ENCODE results near the gene ATP11A. TPM values are rescaled to one million over a fixed set of nuclear protein-coding genes. Genes with fewer than 3 reads are reported as not detected.

ATP11A gene
- total and polyA plus RNA-seq, 2 experiments from 2014 or later = 12.3 to 52.6 TPM

DNA sequence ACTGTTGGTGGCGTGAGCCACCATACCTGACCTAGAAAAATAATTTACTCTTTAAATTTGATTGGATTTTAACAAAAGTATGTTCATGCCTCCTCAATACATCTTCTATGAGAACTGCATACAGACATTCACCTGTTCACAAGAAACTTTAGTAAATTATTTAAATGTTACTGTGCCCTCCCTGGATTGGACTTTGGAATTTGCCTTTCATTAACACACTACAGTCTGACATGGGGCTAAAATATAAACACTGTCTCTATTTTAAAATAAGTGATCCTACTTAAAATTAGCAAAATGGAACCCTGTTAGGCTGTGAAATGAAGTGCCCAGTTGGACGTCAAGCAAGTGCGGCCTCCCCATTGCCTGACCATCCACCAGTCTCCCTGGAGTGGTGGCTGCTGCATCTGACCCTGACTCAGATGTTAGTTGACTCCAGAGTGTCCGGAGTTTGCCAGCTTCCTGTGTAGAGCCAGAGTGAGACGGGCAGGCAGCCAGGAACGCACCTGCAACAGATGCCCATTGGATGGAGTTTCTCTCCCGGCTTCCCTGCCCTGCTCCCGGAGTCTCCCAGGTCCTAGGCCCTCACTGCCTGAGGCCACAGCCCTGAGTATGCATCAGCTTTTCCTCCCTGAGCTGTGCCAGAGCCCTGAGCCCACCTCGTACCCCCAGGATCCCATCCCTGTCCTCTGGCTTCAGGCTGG lies 45.9 kb upstream of the ATP11A start:
- no peaks in the 10 kb centered on the region for H3K27me3 ChIP-seq (ENCODE audit: insufficient read depth)
- no peaks in the 10 kb centered on the region for H3K36me3 ChIP-seq (ENCODE audit: insufficient read depth)
- Mint-ChIP-seq H3K36me3 (ENCODE audit: low read depth) (no peaks in the 10 kb centered on the region), H3K4me3 (no peak overlapping the region), H3K4me1 (peaks cover 6% of the 10 kb centered on the region), H3K27ac (no peak overlapping the region), H3K27me3 (ENCODE audit: insufficient read depth, low read depth, poor library complexity) (peaks cover 10% of the 10 kb centered on the region), H3K9me3 (no peaks in the 10 kb centered on the region)
- H3F3A ChIP-seq (replicated peaks; ENCODE audit: low read depth) = no peaks in the 10 kb centered on the region
- no peak for ATAC-seq
- no peak overlapping the region for H3K4me2 ChIP-seq
- H3K4me3 ChIP-seq = no peak overlapping the region
- no peaks in the 10 kb centered on the region for H4K20me1 ChIP-seq (replicated peaks; ENCODE audit: insufficient read depth)
- DNase-seq (ENCODE audit: low spot score) = no peak
- TF ChIP-seq ZNF331 (CRISPR knock-in tag; IDR thresholded peaks at IDR 0.05; ENCODE audit: low read depth) (no peak), ETS1 (IDR thresholded peaks at IDR 0.05) (no peak), POLR2AphosphoS5 (IDR thresholded peaks at IDR 0.05; ENCODE audit: low read depth) (no peak), EZH2 (IDR thresholded peaks at IDR 0.05; ENCODE audit: low read depth, unreplicated experiment) (no peak)
- TF ChIP-seq, protein P1, sequence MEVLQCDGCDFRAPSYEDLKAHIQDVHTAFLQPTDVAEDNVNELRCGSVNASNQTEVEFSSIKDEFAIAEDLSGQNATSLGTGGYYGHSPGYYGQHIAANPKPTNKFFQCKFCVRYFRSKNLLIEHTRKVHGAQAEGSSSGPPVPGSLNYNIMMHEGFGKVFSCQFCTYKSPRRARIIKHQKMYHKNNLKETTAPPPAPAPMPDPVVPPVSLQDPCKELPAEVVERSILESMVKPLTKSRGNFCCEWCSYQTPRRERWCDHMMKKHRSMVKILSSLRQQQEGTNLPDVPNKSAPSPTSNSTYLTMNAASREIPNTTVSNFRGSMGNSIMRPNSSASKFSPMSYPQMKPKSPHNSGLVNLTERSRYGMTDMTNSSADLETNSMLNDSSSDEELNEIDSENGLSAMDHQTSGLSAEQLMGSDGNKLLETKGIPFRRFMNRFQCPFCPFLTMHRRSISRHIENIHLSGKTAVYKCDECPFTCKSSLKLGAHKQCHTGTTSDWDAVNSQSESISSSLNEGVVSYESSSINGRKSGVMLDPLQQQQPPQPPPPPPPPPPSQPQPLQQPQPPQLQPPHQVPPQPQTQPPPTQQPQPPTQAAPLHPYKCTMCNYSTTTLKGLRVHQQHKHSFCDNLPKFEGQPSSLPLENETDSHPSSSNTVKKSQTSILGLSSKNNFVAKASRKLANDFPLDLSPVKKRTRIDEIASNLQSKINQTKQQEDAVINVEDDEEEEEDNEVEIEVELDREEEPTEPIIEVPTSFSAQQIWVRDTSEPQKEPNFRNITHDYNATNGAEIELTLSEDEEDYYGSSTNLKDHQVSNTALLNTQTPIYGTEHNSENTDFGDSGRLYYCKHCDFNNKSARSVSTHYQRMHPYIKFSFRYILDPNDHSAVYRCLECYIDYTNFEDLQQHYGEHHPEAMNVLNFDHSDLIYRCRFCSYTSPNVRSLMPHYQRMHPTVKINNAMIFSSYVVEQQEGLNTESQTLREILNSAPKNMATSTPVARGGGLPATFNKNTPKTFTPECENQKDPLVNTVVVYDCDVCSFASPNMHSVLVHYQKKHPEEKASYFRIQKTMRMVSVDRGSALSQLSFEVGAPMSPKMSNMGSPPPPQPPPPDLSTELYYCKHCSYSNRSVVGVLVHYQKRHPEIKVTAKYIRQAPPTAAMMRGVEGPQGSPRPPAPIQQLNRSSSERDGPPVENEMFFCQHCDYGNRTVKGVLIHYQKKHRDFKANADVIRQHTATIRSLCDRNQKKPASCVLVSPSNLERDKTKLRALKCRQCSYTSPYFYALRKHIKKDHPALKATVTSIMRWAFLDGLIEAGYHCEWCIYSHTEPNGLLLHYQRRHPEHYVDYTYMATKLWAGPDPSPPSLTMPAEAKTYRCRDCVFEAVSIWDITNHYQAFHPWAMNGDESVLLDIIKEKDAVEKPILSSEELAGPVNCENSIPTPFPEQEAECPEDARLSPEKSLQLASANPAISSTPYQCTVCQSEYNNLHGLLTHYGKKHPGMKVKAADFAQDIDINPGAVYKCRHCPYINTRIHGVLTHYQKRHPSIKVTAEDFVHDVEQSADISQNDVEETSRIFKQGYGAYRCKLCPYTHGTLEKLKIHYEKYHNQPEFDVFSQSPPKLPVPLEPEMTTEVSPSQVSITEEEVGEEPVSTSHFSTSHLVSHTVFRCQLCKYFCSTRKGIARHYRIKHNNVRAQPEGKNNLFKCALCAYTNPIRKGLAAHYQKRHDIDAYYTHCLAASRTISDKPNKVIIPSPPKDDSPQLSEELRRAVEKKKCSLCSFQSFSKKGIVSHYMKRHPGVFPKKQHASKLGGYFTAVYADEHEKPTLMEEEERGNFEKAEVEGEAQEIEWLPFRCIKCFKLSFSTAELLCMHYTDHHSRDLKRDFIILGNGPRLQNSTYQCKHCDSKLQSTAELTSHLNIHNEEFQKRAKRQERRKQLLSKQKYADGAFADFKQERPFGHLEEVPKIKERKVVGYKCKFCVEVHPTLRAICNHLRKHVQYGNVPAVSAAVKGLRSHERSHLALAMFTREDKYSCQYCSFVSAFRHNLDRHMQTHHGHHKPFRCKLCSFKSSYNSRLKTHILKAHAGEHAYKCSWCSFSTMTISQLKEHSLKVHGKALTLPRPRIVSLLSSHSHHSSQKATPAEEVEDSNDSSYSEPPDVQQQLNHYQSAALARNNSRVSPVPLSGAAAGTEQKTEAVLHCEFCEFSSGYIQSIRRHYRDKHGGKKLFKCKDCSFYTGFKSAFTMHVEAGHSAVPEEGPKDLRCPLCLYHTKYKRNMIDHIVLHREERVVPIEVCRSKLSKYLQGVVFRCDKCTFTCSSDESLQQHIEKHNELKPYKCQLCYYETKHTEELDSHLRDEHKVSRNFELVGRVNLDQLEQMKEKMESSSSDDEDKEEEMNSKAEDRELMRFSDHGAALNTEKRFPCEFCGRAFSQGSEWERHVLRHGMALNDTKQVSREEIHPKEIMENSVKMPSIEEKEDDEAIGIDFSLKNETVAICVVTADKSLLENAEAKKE (CRISPR knock-in tag; IDR thresholded peaks at IDR 0.05) = no peak
- H3K79me2 ChIP-seq (replicated peaks; ENCODE audit: insufficient read depth) = no peaks in the 10 kb centered on the region
- H3K9me2 ChIP-seq (ENCODE audit: insufficient read depth) = no peaks in the 10 kb centered on the region
- H2AFZ ChIP-seq = no peak overlapping the region
- H3K27ac ChIP-seq (ENCODE audit: low read depth) = no peak overlapping the region
- 0 out of 2 replicates have a peak, but pooled peaks cover 5% of the 10 kb centered on the region for H3K4me1 ChIP-seq (ENCODE audit: insufficient read depth)

All from GM23338 (cell line).